Glomerular visceral epithelial cell (primary cell): Measurements from ENCODE around the gene HYAL1.
"Not testable (repeated sequence)": the region's sequence is repeated elsewhere in the genome, so short reads cannot be mapped to it uniquely, and the experiment has no call there.

Experiments
- DNase-seq: peaks from one replicate; pipeline ENCODE4 v3.0.0-alpha.2; 2016; ENCODE audit errors: extremely low spot score

Gene HYAL1

DNA sequence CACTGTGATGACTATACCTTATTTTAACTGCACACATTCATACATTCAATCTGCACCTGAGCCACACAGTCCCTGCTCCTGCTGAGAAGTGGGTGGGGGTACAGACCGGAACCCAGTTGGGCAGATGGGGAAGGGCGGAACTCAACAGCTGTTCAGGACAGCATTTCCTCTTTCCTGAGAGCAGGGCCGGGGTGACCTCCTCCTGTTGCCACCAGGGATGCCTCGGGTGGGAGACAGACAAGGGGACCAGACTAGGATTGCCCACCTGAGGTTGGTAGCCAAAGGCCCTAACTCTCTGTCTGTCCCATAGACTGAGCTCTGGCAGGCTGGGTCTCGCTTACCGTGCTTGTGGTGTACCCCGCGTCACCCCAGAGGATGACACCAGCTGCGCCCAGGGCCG is 15.2 kb upstream of the HYAL1 start:
- no peak for DNase-seq

DNA sequence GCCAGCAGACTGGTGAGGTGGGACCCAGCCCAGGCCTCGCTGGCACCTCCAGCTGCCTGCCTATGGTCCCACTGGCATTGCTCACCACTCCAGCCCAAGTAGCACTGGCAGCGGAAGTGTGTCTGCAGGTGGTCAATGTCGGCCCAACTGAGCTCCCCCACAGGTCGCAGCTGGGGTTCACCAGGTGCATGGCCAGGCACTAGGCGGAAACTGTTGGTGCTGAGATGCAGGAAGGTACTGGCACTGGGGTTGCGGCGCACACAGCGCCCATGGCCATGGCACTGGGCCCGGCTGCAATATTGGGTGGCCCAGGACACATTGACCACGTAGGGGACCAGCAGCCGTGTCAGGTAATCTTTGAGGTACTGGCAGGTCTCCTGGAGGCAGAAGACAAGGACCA is 14.8 kb upstream of the HYAL1 start:
- DNase-seq: no peak

DNA sequence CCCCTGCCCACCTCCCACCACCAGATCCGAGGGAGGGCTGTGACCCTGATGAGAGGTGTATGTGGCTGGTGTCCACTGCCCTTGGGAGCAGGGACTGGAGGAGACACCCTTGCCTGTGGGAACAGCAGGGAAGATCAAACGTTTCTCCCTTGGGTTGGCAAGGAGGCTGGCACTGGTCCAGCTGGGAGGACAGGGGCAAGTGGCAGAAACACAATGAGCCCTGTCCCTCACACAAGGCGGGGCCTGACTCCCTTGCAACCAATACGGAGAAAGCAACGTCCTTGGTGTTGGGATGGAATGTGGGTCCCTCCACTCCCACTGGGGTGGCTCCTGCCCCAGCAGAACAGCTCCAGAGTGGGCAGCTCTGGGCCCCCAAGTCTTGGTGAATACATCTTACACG is 13.9 kb upstream of the HYAL1 start:
- no peak for DNase-seq

DNA sequence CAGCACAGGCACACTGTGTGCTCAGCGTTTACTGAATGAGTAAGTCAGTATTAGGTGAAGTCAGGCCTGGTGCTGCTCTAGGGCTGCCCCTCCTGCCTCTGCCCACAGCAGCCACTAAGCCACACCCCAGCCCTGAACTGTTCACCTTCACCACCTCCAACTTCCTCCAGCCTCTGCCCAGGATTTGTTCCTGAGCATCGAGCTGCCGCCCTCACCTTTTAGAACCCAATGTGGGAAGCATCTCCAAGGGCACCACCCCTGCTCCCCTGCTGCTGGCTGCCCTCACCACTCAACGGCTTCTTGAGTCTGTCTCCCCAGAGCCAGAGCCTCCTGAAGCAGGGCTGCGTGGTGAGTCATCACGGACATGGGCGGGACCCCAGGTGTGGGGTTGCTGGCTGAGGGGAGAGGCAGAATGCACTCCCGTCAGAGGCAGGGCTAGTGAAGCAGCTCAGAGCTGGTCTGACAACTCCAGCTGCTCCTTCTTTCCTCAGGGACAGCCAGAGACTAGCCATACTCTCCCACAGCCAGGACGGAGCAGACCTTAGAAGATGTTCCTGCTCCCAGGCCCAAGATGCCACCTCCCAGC is 13.4 kb upstream of the HYAL1 start:
- peak; percentile 87 for DNase-seq

DNA sequence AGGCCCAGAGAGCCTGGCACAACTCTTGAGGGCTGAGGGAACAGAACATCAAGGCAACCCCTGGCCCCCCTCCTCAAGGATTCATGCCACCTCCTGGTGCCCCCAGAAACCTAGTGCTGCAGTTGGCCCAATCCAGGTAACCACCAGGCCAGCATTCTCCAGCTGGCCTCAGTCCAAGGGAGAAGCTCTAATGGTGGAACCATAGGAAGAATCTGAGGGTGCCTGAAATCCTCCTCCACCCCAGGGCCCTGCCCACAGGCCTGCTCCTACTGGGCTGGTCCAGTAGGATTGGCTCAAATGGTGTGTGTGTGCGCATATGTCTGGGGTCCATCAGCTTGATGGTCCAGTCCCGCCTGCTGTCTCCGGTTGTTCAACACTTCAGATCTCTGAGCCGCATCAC is 11.4 kb upstream of the HYAL1 start:
- DNase-seq: no peak

DNA sequence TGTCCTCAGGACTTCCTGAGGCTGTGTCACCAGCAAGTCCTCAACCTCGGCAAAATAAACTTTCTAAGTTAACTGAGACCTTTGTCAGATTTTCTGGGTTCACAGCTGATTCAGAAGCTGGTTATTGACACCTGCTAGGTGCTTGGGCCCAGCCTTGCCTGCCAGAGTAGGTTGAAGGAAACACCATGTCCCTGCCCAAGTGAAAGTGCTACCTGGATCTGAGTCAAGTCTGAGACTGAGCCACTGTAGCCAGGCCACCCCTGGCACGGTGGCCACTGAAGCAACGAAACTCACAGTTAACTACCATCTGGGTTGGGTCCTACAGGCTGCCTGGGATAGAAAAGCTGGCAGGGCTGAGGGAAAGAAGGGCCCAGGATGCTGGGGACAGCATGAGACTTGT is 11.0 kb upstream of the HYAL1 start:
- no peak for DNase-seq

DNA sequence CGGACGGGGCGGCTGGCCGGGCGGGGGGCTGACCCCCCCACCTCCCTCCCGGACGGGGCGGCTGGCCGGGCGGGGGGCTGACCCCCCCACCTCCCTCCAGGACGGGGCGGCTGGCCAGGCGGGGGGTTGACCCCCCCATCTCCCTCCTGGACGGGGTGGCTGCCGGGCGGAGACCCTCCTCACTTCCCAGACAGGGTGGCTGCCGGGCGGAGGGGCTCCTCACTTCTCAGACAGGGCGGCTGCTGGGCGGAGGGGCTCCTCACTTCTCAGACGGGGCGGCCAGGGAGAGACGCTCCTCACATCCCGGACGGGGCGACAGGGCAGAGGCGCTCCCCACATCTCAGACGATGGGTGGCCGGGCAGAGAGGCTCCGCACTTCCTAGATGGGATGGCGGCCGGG is 8.7 kb upstream of the HYAL1 start:
- not testable (repeated sequence) for DNase-seq

DNA sequence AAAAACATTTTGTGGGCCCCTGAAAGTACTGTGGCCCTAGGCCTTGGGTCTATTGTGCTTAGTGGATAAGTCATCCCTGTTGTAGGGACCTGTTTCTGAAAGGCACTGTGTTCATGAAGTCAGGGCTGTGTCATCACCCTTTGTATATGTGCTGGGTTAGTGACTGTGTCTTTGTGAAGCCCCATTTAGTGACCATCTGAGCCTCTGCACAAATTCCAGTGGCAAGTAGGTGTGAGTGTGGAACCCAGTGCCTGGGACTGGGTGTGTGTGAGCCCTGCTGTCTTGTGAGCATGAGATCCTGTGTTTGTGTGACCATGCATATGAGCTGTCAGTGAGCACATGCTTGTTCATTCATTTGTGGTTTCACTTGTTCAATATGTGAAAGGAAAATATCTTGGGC is 1.2 kb upstream of the HYAL1 start:
- no peak for DNase-seq

DNA sequence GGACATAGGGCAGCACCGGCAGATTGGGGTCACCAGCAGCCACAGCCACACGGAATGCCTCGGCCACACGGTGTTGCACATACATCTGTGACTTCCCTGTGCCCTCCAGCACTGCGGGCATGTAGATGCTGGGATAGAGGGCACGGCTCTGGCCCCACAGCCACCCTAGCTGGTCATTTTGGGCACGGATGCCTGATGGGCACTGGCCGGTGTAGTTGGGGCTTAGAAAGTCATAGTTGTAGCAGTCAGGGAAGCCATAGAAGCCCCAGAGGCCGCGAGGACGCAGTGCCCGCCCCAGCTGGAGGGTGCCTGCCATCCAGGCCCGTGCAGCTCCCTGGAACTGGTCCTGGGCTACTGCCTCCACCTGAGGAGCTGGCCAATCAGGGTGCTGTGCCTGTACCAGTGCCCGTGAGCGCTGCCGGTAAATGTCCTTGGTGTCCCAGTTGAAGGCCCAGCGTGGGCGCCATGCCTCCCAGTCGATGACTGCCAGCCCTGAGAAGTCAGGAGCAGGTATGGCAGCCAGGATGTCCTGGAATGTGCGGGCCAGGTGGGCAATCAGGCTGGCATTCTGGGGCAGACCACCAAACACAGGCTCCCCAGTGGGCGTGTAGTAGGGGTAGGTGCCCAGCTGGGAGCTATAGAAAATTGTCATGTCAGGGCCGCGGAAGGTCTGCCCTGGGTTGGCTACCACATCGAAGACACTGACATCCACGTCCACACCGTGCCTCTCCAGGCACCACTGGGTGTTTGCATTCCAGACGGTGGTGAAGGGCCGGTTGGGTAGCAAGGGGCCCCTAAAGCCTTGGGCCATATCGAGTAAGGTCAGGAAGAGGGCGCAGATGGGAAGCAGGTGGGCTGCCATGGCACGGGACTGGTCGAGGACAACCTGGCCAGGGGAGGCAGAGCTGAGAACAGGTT is 1.0 kb downstream of the HYAL1 start:
- DNase-seq: no peak

DNA sequence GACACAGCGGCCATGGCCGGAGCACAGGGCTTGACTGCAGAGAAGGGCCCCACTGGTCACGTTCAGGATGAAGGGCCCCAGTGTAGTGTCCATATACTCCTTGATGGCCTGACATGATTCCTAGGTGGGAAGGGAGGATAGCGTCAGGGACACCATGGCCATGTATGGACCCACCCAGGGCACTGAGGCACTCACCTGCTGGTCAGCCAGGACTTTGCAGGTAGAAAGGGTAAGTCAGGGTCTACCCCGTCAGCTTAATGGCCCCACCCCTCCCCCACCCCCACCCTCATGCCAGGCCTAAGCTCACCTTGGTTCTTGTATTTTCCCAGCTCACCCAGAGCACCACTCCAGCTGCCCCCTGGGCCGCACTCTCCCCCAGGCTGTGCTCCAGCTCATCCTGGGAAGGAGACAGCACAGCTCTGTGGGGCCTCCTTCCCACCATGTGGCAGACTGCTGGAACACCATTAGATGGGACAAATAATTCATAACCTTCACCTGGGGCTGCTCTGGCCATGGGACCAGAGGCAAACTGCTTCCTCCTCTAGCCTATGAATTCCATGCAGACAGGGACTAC is 2.6 kb downstream of the HYAL1 start:
- DNase-seq: no peak

DNA sequence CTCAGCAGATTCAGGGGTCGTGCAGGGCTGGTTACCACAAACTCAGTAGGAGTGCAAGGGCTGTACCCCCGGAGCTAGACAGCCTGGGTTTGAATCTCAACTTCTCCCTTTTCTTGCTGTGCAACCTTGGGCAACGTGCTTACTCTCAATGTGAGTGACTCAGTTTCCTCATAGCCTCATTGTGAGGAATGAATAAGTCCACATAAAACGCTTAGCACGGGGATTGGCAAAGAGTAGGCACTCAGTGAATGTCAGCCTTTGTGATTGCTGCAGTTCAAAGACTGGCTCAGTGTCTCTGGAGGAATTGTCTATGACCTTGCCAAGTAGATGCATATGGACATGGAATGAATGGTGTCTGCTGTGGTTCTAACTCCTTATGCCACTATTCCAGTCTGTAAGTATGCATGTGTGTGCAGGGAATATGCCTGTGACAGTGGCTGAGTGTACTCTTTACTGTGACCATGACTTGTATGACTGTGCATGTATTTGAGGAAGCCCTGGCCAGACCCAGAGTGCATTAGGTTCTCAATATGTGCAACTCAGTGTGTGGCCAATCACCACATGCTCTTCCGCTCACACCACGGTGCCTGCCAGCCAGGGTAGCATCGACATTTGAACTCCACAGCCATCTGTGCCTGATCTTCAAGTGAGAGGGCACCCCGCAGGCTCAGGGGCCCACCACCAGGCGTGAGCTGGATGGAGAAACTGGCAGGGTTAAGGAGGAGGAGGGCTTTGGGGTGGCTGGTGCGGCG is 3.3 kb downstream of the HYAL1 start:
- DNase-seq: no peak

DNA sequence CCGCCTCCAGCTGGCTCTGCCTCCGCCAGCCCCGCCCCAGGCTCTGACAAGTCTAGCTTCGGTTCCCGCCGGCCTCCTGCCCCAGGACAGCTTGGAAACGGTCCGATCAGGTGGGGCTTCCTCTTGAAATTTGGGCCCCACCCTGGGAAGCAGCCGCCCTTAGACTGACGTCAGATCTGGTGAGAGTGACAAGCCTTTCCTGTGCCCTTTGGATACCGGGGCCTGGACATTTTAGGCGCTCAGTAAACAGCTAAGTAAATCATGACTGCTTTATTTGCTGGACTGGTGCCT is 3.8 kb downstream of the HYAL1 start:
- no peak for DNase-seq

DNA sequence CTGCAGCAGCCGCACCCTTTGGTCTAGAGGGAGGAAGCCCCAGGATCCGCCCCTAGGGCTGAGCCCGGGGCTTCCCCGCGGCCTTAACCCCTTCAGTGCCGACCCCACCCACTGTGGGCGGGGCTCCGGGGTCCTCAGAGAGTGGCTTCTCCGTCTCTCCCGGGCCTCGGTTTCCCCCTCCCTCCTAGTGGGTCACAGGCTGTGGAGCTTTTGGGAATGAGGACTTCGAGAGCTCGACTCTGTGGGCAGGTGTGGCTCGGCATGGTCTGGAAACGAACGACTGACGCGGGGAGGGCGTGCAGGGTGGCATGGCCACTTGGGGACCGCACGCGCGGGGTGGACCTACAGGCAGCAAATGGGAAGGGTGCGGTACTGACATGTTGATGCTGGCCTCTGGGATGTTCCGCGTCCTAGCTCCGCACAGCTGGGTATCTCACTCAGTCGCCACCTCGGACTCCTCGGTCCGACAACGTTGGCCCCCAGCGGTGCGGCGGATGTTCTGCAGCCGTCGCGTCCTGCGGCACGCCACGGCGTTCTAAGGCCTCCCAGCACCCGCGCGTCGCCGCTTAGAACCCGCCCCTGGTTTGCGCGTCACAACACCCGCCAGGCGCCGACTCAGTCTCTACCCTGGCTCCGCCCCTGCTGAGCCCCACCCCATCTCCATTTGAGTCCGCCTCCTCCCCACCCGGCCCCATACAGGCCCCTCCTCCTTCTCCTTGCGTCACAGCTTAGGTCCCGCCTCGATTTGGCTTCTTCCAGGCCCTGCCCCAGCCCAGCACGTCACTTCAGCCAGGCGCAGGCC is 4.3 kb downstream of the HYAL1 start, which contains the start of the genes HYAL3 and NAA80:
TSS of gene HYAL3 (minus strand) at position 570 of the 802 bp plus-strand sequence. CDS start 3,803 bp downstream, outside the sequence.
TSS of gene NAA80 (minus strand) at position 570 of the 802 bp plus-strand sequence. CDS start 1,942 bp downstream, outside the sequence.
- DNase-seq: peak; percentile 100

DNA sequence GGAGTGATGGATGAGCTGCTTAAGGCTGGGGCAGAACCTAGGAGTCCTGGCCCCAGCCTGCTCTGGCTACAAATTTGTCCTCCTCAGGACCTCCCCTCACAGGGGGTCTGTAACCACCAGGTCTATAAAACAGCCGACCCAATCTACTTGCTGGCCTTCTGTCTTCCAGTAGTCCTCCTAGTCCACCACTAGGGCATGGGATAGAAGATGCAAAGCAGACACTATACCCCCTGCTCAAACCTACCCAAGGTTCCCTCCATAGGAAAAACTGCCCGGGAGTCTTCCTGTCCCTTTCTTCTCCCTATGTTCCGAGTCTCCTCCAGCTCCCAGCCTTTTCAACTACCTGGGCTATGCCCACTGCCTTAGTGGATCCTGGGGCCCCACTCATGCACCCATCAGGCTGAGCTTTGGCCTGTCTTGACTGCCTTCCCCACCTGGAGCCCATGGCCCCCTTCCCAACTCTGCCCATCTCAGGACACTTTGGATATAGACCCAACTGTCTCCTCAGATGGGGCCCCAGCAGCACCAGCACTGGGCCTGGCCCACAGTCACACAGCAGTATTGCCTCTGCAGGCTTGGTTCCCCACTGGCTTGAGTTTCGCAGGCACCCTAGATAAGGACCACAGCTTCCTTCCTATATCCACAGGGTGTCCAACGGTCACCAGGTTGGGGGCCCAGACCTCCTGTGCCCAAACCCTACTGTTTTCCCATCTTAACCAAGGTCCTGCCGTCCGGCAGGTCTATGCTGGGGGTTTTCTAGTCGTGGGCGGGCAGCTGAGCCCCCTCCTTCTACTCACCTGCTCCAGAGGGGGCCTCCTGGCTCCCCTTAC is 5.3 kb downstream of the HYAL1 start:
- no peak for DNase-seq

DNA sequence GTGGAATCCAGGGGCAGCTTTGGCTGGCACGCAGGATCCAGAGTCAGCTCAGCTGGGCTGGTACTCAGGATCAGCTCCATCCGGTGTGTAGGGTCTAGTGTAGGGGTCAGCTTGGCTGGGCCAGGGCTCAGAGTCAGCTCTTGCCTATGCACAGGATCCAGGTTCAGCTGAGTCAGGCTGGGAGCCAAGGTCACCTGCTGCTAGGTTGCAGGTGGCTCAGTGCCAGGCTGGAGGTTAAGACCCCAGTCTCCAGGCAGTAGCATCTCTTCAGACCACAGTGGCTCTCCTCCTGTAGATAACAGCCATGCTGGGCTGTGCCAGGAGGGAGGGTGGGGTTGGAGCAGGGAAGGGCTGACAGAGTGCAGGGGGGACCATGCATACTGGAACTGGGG is 6.0 kb downstream of the HYAL1 start:
- DNase-seq: no peak

DNA sequence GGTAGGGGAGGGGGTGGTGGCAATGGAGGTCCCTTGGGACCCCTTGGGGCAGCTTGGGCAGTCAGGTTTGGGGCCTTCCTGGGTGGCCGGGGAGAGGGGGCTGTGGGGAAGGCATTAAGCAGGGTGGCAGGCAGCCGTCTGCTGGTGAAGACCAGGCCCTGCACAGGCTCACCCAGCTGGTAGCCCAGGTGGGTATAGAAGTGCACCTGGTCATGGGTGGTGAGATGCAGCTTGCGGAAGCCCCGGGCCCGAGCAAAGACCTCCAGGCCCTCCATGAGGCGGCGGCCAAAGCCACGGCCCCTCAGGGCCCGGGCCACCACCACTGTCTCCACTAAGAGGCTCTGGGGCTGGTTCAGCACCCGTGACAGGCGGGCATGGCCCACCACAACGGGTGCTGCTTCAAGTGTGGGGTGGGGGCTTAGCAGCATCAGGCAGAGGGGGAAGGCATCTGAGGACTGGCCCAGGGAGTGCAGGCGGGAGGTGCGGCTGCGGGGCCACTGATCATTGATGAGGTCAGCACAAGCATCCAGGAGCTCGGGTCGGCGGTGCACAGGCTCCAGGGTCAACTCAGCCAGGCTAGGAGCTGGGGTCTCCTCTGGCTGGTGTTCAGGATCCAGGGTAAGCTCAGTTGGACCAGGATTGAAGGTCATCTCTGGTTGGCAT is 6.5 kb downstream of the HYAL1 start:
- DNase-seq: no peak

DNA sequence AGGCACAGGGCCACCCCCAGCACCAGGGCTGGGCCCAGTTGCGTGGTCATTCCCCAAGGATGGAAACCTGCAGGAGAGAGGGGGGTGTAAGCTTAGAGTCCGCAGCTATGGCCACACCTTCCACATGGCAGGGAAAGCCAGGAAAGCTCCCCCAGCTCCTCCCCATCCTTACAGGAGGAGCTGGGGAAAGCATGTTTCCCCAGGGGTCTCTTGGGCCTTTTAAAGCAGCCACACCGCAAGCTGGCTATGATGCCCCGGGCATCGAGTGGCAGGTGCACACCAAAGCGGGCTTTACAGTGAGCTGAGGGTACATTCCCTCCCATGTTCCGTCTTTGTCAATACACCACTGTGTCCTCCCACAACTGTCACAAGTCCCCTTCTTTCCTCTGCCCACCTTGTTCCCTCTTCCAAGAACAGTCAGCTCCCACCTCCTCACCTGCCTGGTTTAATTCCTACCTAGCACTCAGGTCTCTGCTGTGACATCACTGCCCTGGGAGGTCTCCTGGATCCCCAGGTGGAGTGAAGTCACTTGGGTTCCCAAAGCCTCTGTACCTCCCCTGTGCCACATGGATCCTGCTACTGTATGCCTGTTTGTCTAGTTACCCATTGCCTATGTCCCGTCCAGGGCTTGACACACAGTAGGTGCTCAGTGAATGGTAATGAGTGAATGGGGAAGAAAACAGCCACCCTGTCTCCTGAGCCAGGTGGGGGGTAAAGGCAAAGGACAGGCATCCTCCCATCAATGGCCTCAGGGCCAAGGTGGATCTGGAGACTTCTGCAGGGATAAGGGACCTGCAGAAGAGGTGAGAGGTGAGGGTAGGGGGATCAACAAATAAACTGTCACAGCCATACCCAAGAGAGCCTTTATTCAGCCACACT is 7.6 kb downstream of the HYAL1 start:
- no peak for DNase-seq

DNA sequence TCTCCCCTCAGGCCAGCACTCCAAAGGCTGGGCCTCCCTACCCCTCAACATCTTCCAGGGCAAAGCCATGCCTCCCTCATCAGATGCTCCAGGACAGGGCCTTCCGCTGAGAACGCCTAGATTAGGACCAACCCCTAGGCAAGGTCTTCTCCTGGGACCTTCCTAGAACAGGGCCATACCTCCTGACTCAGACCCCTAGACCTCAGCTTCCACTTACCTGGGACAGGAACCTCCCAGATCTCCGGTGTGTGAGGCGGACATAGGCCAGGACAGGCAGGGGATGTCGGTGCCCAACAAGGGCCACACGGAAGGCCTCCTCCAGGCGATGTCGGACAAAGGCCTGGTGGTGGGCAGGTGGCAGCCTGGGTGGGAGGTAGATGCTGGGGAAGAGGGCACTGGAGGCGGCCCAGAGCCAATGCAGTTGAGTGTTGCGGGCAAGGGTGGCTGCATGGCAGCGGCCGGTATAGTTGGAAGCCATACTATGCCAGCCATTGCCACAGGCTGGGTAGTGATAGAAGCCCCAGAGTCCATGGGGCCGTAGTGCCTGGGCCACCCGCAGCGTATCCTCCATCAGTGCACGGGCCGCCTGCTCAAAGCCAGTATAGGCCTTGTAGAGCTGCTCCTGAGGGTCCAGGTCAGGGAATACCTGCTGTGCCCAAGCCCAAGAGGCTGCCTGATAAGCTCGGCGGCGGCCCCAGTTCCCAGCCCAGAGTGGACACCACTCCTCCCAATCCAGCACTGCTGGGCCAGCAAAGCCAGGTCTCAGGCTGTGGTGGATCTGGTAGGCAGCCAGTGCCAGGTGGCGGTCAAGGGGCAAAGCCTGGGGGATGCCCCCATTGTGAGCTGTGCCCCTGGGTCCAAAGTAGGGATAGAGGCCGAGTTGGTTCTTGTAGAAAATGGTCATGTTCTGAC is 8.6 kb downstream of the HYAL1 start:
- no peak for DNase-seq
